ENCODE results near the gene DUS2. TPM values are rescaled to one million over a fixed set of nuclear protein-coding genes. Genes with fewer than 3 reads are reported as not detected.

DUS2 gene
- total and polyA plus RNA-seq, 2 experiments from 2014 or later: 21.3 to 29.7 TPM

GRCh38 chr16:68046106-68046505, 23.0 kb downstream of the DUS2 start:
- H3K4me1 ChIP-seq (ENCODE audit: low read depth): no peaks in the 10 kb centered on the region
- no peak overlapping the region for H3K4me3 ChIP-seq
- no peaks in the 10 kb centered on the region for H3K36me3 ChIP-seq
- no peaks in the 10 kb centered on the region for H3K9me3 ChIP-seq (ENCODE audit: low read depth)
- TF ChIP-seq, protein P1, sequence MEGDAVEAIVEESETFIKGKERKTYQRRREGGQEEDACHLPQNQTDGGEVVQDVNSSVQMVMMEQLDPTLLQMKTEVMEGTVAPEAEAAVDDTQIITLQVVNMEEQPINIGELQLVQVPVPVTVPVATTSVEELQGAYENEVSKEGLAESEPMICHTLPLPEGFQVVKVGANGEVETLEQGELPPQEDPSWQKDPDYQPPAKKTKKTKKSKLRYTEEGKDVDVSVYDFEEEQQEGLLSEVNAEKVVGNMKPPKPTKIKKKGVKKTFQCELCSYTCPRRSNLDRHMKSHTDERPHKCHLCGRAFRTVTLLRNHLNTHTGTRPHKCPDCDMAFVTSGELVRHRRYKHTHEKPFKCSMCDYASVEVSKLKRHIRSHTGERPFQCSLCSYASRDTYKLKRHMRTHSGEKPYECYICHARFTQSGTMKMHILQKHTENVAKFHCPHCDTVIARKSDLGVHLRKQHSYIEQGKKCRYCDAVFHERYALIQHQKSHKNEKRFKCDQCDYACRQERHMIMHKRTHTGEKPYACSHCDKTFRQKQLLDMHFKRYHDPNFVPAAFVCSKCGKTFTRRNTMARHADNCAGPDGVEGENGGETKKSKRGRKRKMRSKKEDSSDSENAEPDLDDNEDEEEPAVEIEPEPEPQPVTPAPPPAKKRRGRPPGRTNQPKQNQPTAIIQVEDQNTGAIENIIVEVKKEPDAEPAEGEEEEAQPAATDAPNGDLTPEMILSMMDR (IDR thresholded peaks at IDR 0.05; ENCODE audit: low read depth, low read length): no peak
- no peak for DNase-seq (ENCODE audit: low read depth in 1 of 2, low spot score in 1 of 2)
- H3K27ac ChIP-seq: no peak overlapping the region
- no peaks in the 10 kb centered on the region for H3K27me3 ChIP-seq

DNA sequence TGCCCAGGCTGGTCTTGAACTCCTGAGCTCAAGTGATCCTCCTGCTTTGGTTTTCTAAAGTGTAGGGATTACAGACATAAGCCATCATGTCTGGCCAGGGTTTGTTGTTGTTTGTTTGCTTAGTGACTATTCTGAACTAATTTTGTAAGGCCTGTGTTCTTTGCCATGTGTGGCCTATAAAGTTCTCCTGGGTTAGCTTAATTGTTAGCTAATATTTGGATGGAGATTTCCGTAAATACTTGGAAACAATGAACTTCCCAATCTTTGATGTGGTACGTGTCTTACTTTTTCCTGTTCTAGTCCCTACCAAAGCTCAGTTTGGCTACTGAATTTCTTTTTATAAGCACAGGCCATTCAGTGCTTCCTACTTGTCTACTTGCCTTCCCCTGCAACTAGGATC, 24.9 kb downstream of the DUS2 start:
- no peaks in the 10 kb centered on the region for H3K4me1 ChIP-seq (ENCODE audit: low read depth)
- TF ChIP-seq, protein P1 (IDR thresholded peaks at IDR 0.05; ENCODE audit: low read depth, low read length): no peak
- no peaks in the 10 kb centered on the region for H3K36me3 ChIP-seq
- no peak for DNase-seq (ENCODE audit: low read depth in 1 of 2, low spot score in 1 of 2)
- H3K27ac ChIP-seq: no peak overlapping the region
- no peaks in the 10 kb centered on the region for H3K9me3 ChIP-seq (ENCODE audit: low read depth)
- no peak overlapping the region for H3K4me3 ChIP-seq
- no peaks in the 10 kb centered on the region for H3K27me3 ChIP-seq

DNA sequence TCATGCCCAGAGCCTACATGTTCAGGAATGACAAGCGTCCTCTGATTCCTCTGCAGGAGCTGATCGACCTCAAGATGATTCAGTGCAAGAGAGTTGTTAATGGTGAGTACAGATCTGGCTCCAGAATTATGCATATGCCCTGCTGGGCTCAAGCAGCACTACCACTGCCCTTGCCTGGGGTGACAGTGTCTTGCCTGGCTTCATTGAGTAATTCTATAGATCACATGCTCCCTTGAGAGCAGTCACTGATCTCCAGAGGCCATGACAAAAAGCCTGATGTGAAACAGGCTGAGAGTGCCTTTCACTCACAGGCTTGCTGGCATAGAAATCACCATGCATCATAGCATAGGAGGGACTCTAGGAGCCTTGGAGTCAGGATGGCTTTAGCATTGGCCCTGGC, 26.4 kb downstream of the DUS2 start:
- no peak for DNase-seq (ENCODE audit: low read depth in 1 of 2, low spot score in 1 of 2)
- TF ChIP-seq, protein P1 (IDR thresholded peaks at IDR 0.05; ENCODE audit: low read depth, low read length): no peak
- peaks cover 5% of the 10 kb centered on the region for H3K36me3 ChIP-seq
- no peaks in the 10 kb centered on the region for H3K27me3 ChIP-seq
- no peaks in the 10 kb centered on the region for H3K9me3 ChIP-seq (ENCODE audit: low read depth)
- H3K27ac ChIP-seq: no peak overlapping the region
- H3K4me1 ChIP-seq (ENCODE audit: low read depth): no peaks in the 10 kb centered on the region
- no peak overlapping the region for H3K4me3 ChIP-seq

- no peak overlapping the region for H3K4me3 ChIP-seq
- H3K4me1 ChIP-seq (ENCODE audit: low read depth): no peaks in the 10 kb centered on the region
- H3K36me3 ChIP-seq: peaks cover 5% of the 10 kb centered on the region
- H3K27me3 ChIP-seq: no peaks in the 10 kb centered on the region
- H3K27ac ChIP-seq: no peak overlapping the region
- no peaks in the 10 kb centered on the region for H3K9me3 ChIP-seq (ENCODE audit: low read depth)
- TF ChIP-seq, protein P1 (IDR thresholded peaks at IDR 0.05; ENCODE audit: low read depth, low read length): no peak
- DNase-seq (ENCODE audit: low read depth in 1 of 2, low spot score in 1 of 2): no peak
Observed at GRCh38 chr16:68055395-68055794, 32.3 kb downstream of the DUS2 start.

GRCh38 chr16:68059804-68060203, 36.7 kb downstream of the DUS2 start:
- H3K27me3 ChIP-seq: no peaks in the 10 kb centered on the region
- TF ChIP-seq, protein P1 (IDR thresholded peaks at IDR 0.05; ENCODE audit: low read depth, low read length): no peak
- H3K27ac ChIP-seq: no peak overlapping the region
- H3K4me1 ChIP-seq (ENCODE audit: low read depth): no peaks in the 10 kb centered on the region
- DNase-seq (ENCODE audit: low read depth in 1 of 2, low spot score in 1 of 2): no peak
- H3K4me3 ChIP-seq: no peak overlapping the region
- H3K9me3 ChIP-seq (ENCODE audit: low read depth): no peaks in the 10 kb centered on the region
- H3K36me3 ChIP-seq: no peaks in the 10 kb centered on the region

DNA sequence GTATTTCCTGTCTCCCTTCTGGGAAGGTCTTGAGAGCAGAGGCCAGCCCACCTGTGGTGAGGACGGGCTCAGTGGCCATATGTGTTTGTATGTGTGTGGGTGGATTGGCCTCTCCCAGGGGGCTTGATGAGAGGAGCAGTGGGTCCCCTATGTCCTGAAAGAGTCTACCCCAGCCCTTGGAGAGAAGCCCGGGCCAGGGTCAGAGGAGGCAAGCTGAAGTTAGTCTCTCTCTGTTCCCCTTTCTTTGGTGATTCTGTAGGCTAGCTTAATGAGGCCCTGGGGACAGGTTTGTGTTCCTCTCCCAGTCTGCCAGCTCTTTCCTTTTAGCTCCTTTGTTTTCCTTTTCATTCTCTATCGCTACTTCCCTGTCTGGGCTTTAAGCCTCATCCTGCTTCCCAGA, 38.3 kb downstream of the DUS2 start:
- no peaks in the 10 kb centered on the region for H3K27me3 ChIP-seq

More for the DNA sequence above, 38.3 kb downstream of the DUS2 start:
- Histone ChIP-seq H3K4me3 (no peak overlapping the region), H3K27ac (no peak overlapping the region), H3K4me1 (ENCODE audit: low read depth) (no peaks in the 10 kb centered on the region), H3K36me3 (no peaks in the 10 kb centered on the region), H3K9me3 (ENCODE audit: low read depth) (no peaks in the 10 kb centered on the region)
- TF ChIP-seq, protein P1 (IDR thresholded peaks at IDR 0.05; ENCODE audit: low read depth, low read length): no peak
- DNase-seq (ENCODE audit: low read depth in 1 of 2, low spot score in 1 of 2): no peak
